Activated naive CD4-positive, alpha-beta T cell treated with anti-CD3 and anti-CD28 coated beads, Interleukin-2, amount 10 ng/mL, durations not matched to agents 7 days and 5 days (primary cell): ENCODE results near the gene CFAP107.
"Not testable (repeated sequence)": the region's sequence is repeated elsewhere in the genome, so short reads cannot be mapped to it uniquely, and the experiment has no call there.

Experiments used
- CTCF ChIA-PET: fragments of 350-600 bp; sonication (Branson Sonifier 250); formaldehyde crosslinking; loops from one replicate; lab custom pipeline; 2021; ENCODE audit warnings: antibody characterized with exemption; lab: Charles Lee
- DNase-seq: peaks from one replicate; pipeline ENCODE4 v3.0.0-alpha.2; 2020
- H3K27ac Mint-ChIP-seq: one replicate; pipeline ENCODE4 v1.8.0; 2021; ENCODE audit warnings: mild to moderate bottlenecking, moderate library complexity, mixed read lengths
- H3K27me3 Mint-ChIP-seq: one replicate; pipeline ENCODE4 v1.8.0; 2021; ENCODE audit warnings: mild to moderate bottlenecking, mixed read lengths
- H3K36me3 Mint-ChIP-seq: one replicate; pipeline ENCODE4 v1.8.0; 2021; ENCODE audit warnings: mixed read lengths
- H3K4me1 Mint-ChIP-seq: one replicate; pipeline ENCODE4 v1.8.0; 2021; ENCODE audit warnings: mixed read lengths
- H3K4me3 Mint-ChIP-seq: one replicate; pipeline ENCODE4 v1.8.0; 2021; ENCODE audit warnings: mild to moderate bottlenecking, moderate library complexity, mixed read lengths
- H3K9me3 Mint-ChIP-seq: one replicate; pipeline ENCODE4 v1.8.0; 2021; ENCODE audit warnings: mixed read lengths

CFAP107 gene

GRCh38 chr1:12778061-12778460 lies 32.1 kb downstream of the CFAP107 start:
- H3K36me3 Mint-ChIP-seq = no peaks in the 10 kb centered on the region
- no peak for DNase-seq
- CTCF ChIA-PET = no interaction called here
- H3K4me1 Mint-ChIP-seq = no peaks in the 10 kb centered on the region
- H3K9me3 Mint-ChIP-seq = no peaks in the 10 kb centered on the region
- H3K27me3 Mint-ChIP-seq = peaks cover 16% of the 10 kb centered on the region
- no peak overlapping the region for H3K27ac Mint-ChIP-seq
- no peak overlapping the region for H3K4me3 Mint-ChIP-seq

DNA sequence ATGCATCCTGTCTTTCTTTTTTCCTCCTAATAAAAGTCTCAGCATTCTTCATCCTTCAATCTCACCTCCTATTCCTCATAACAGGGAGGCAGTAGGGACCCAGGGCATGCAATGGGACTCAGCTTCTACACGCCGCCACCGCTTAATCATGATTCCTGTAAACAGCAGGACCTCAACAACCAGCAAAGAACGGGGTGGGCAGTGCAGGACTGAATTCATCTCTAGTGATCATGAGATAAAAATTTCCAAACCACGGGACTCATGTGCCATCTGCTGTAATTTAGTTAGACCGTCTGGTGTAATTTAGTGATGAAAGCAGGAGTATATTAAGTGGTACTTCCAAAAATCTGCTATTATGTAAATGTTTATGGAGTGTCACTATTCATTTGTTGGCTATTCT lies 32.9 kb downstream of the CFAP107 start:
- CTCF ChIA-PET = no interaction called here
- no peak for DNase-seq
- H3K27ac Mint-ChIP-seq = no peak overlapping the region
- peaks cover 16% of the 10 kb centered on the region for H3K27me3 Mint-ChIP-seq
- H3K4me3 Mint-ChIP-seq = no peak overlapping the region
- no peaks in the 10 kb centered on the region for H3K36me3 Mint-ChIP-seq
- H3K9me3 Mint-ChIP-seq = peaks cover 5% of the 10 kb centered on the region
- H3K4me1 Mint-ChIP-seq = no peaks in the 10 kb centered on the region

DNA sequence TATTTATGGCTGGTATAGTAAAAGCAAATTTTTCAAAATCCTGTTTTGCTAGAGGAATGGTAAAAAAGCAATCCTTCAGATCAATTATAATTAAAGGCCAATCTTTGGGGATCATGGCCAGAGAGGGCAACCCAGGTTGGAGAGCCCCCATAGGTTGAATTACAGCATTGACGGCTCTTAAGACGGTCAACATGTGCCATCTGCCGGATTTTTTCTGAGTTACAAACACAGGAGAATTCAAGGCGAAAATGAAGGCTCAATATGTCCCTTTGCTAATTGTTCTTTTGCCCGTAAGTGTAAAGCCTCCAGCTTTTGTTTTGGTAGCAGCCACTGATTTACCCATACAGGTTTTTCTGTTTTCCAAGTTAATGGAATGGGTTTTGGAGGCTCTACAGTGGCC lies 35.5 kb downstream of the CFAP107 start:
- H3K27ac Mint-ChIP-seq, H3K4me3 Mint-ChIP-seq, H3K27me3 Mint-ChIP-seq, DNase-seq, H3K4me1 Mint-ChIP-seq, H3K36me3 Mint-ChIP-seq, CTCF ChIA-PET: not testable (repeated sequence)
- H3K9me3 Mint-ChIP-seq = peaks cover 23% of the 10 kb centered on the region

- H3K4me1 Mint-ChIP-seq, H3K4me3 Mint-ChIP-seq, H3K27ac Mint-ChIP-seq, CTCF ChIA-PET, H3K27me3 Mint-ChIP-seq, DNase-seq, H3K36me3 Mint-ChIP-seq: not testable (repeated sequence)
- peaks cover 26% of the 10 kb centered on the region for H3K9me3 Mint-ChIP-seq
Measured at GRCh38 chr1:12783783-12784182, 37.8 kb downstream of the CFAP107 start.

GRCh38 chr1:12784729-12785128 lies 38.7 kb downstream of the CFAP107 start:
- DNase-seq, H3K27ac Mint-ChIP-seq, H3K36me3 Mint-ChIP-seq, H3K4me1 Mint-ChIP-seq, H3K4me3 Mint-ChIP-seq, CTCF ChIA-PET, H3K27me3 Mint-ChIP-seq: not testable (repeated sequence)
- H3K9me3 Mint-ChIP-seq = peaks cover 26% of the 10 kb centered on the region

GRCh38 chr1:12791097-12791496 lies 45.1 kb downstream of the CFAP107 start, which contains the start of gene PRAMEF1:
Gene PRAMEF1 (plus strand): TSS chr1:12791397. CDS start chr1:12793228, 1,831 bp downstream.
- CTCF ChIA-PET, H3K27me3 Mint-ChIP-seq, H3K36me3 Mint-ChIP-seq, DNase-seq, H3K27ac Mint-ChIP-seq, H3K9me3 Mint-ChIP-seq, H3K4me3 Mint-ChIP-seq, H3K4me1 Mint-ChIP-seq: not testable (repeated sequence)

DNA sequence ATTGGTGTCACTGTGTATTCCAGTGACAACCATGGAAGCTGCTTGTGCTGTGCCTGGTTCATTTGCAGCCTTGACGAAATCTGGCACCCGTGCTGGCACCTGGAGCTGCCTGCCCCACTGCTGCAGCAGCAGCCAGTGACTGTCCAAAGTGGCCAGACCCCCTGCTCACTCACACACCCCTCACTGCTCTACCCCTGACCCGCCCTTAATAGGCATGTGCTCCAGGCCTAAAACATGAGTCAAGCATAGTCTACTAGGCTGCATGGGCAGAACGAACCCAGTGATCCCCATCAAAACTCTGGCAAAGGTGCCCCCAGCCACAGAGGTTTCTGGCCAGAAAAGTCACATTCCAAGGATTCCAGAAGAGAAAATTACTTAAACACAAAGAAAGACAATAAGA lies 52.9 kb downstream of the CFAP107 start:
- no peaks in the 10 kb centered on the region for H3K36me3 Mint-ChIP-seq
- H3K27me3 Mint-ChIP-seq = peaks cover 15% of the 10 kb centered on the region

DNA sequence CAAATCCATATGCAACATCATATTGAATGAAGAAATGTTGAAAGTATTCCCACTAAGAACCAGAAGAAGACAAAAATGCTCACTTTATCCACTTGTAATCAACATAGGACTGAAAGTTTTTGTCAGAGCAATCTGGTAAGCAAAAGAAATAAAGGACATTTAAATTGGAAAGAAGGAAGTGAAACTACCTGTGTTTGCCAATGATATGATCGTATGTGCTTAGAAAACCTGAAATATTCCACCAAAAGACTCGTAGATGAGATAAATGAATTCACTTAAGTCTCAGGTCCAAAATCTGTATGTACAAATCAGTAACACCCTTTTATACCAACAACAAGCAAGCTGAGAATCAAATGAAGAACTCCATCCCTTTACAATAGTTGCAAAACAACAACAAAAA lies 53.7 kb downstream of the CFAP107 start:
- peaks cover 15% of the 10 kb centered on the region for H3K27me3 Mint-ChIP-seq
- no peak for DNase-seq
- no peak overlapping the region for H3K27ac Mint-ChIP-seq
- H3K9me3 Mint-ChIP-seq = peaks cover 1% of the 10 kb centered on the region
- no peak overlapping the region for H3K4me3 Mint-ChIP-seq
- no peaks in the 10 kb centered on the region for H3K36me3 Mint-ChIP-seq
- CTCF ChIA-PET = no interaction called here
- H3K4me1 Mint-ChIP-seq = no peaks in the 10 kb centered on the region

More for the DNA sequence above, 52.9 kb downstream of the CFAP107 start:
- no peak overlapping the region for H3K4me3 Mint-ChIP-seq
- no peak overlapping the region for H3K27ac Mint-ChIP-seq
- DNase-seq = no peak
- no peaks in the 10 kb centered on the region for H3K4me1 Mint-ChIP-seq
- H3K9me3 Mint-ChIP-seq = no peaks in the 10 kb centered on the region
- CTCF ChIA-PET = no interaction called here

DNA sequence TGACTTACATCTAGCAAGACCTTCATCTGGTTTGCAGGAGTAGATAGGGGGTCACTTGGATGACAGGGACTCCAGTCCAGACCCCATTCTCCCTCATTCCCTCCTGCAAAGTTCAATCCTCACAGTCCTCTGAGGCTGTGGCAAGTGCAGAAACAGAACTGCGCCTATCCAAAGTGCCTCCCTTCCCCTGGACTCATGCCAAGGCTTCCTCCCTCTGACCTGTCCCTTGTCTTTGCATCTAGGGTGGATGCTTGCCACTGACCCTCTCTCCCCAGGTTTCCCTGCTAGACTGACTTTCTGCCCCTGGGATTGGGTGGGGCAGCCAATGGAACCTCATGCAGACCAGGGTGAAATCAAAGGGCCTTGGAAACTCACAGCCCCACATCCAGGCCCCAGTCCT lies 63.9 kb downstream of the CFAP107 start:
- CTCF ChIA-PET = no interaction called here
- no peaks in the 10 kb centered on the region for H3K36me3 Mint-ChIP-seq
- no peak overlapping the region for H3K4me3 Mint-ChIP-seq
- H3K27me3 Mint-ChIP-seq = peaks cover 22% of the 10 kb centered on the region
- no peaks in the 10 kb centered on the region for H3K4me1 Mint-ChIP-seq
- H3K9me3 Mint-ChIP-seq = peaks cover 3% of the 10 kb centered on the region
- no peak for DNase-seq
- no peak overlapping the region for H3K27ac Mint-ChIP-seq

GRCh38 chr1:12810691-12811408 lies 64.8 kb downstream of the CFAP107 start:
- Mint-ChIP-seq H3K4me1 (no peaks in the 10 kb centered on the region), H3K9me3 (no peaks in the 10 kb centered on the region), H3K36me3 (no peaks in the 10 kb centered on the region), H3K27ac (no peak overlapping the region), H3K27me3 (peaks cover 22% of the 10 kb centered on the region), H3K4me3 (no peak overlapping the region)
- no peak for DNase-seq
- CTCF ChIA-PET = no interaction called here

DNA sequence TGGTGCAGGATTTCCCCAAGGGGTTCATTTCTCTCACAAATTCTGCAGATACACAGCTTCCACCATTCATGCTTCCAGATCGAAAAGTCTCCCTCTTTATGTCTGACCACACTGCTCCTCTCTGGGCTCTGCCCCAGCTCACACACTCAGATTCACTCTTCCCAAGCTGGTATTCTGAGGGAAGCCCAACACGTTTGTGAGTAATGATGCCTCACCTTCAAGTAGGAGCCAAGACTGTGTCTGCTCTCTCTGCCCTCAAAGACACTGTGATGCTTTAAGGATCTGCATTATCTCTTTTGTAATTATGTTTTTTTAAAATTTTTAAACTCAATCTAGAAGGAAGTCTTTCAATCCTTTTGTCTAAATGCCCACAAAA lies 65.4 kb downstream of the CFAP107 start:
- Mint-ChIP-seq H3K27me3 (peaks cover 21% of the 10 kb centered on the region), H3K36me3 (no peaks in the 10 kb centered on the region), H3K27ac (no peak overlapping the region), H3K4me3 (no peak overlapping the region), H3K4me1 (no peaks in the 10 kb centered on the region), H3K9me3 (no peaks in the 10 kb centered on the region)
- CTCF ChIA-PET = no interaction called here
- DNase-seq = no peak
